ENCODE results near the gene APOLD1. TPM values are rescaled to one million over a fixed set of nuclear protein-coding genes. Genes with fewer than 3 reads are reported as not detected.
"Not testable (repeated sequence)": the region's sequence is repeated elsewhere in the genome, so short reads cannot be mapped to it uniquely, and the experiment has no call there.

The APOLD1 gene
- total RNA-seq, 2 experiments from 2014 or later = 22.5 to 25.8 TPM

GRCh38 chr12:12804011-12804410 is 18.6 kb downstream of the APOLD1 start:
- Histone ChIP-seq H3K9me2 (ENCODE audit: insufficient read depth, low read length) (no peaks in the 10 kb centered on the region), H4K20me1 (ENCODE audit: insufficient read depth, low read length) (no peaks in the 10 kb centered on the region), H2AFZ (ENCODE audit: low read length) (no peak overlapping the region), H3K4me1 (ENCODE audit: insufficient read depth, low read length, poor library complexity, severe bottlenecking) (peaks cover 19% of the 10 kb centered on the region), H3K79me2 (ENCODE audit: insufficient read depth, low read depth, low read length) (no peaks in the 10 kb centered on the region), H3K4me2 (ENCODE audit: low read length) (no peak overlapping the region), H3K4me3 (ENCODE audit: low read depth, low read length, poor library complexity, severe bottlenecking) (no peak overlapping the region), H3K27ac (ENCODE audit: low read depth, low read length, poor library complexity, severe bottlenecking) (no peak overlapping the region), H3K9me3 (ENCODE audit: low read length) (no peaks in the 10 kb centered on the region), H3K36me3 (ENCODE audit: insufficient read depth, low read length) (no peaks in the 10 kb centered on the region)
- POLR2A ChIA-PET = interaction anchor here (1.5 kb wide), 1 partner anchor 10 kb away, joined by 5 read pairs; no protein-coding TSS in a partner anchor
- intact Hi-C loops (cut with micrococcal nuclease; ENCODE audit: unreplicated experiment) = no loop called here
- CTCF ChIA-PET (ENCODE audit: unreplicated experiment) = no interaction called here
- no TSS peak for BruUV-seq (replicated peaks)
- no peak for DNase-seq (ENCODE audit: low spot score)
- TF ChIP-seq EZH2phosphoT487 (IDR thresholded peaks at IDR 0.05; ENCODE audit: borderline replicate concordance, low read depth, low read length) = no peak

GRCh38 chr12:12804432-12804886 is 19.0 kb downstream of the APOLD1 start:
- Histone ChIP-seq H2AFZ (ENCODE audit: low read length) (no peak overlapping the region), H3K4me3 (ENCODE audit: low read depth, low read length, poor library complexity, severe bottlenecking) (no peak overlapping the region), H3K36me3 (ENCODE audit: insufficient read depth, low read length) (no peaks in the 10 kb centered on the region), H3K9me2 (ENCODE audit: insufficient read depth, low read length) (no peaks in the 10 kb centered on the region), H3K27ac (ENCODE audit: low read depth, low read length, poor library complexity, severe bottlenecking) (no peak overlapping the region), H4K20me1 (ENCODE audit: insufficient read depth, low read length) (no peaks in the 10 kb centered on the region; the same call in 1 of the 2 replicates), H3K79me2 (ENCODE audit: insufficient read depth, low read depth, low read length) (no peaks in the 10 kb centered on the region), H3K9me3 (ENCODE audit: low read length) (no peaks in the 10 kb centered on the region), H3K4me2 (ENCODE audit: low read length) (no peak overlapping the region), H3K4me1 (ENCODE audit: insufficient read depth, low read length, poor library complexity, severe bottlenecking) (peaks cover 22% of the 10 kb centered on the region)
- intact Hi-C loops (cut with micrococcal nuclease; ENCODE audit: unreplicated experiment) = no loop called here
- BruUV-seq (replicated peaks) = no TSS peak
- ChIA-PET POLR2A (interaction anchor here (1.5 kb wide), 1 partner anchor 10 kb away, joined by 5 read pairs; no protein-coding TSS in a partner anchor), CTCF (ENCODE audit: unreplicated experiment) (no interaction called here)
- no peak for TF ChIP-seq EZH2phosphoT487 (IDR thresholded peaks at IDR 0.05; ENCODE audit: borderline replicate concordance, low read depth, low read length)
- TF ChIP-seq CTCF (conservative IDR thresholded peaks at IDR 0.05; ENCODE audit: low read length) = no peak
- DNase-seq (ENCODE audit: low spot score) = no peak

DNA sequence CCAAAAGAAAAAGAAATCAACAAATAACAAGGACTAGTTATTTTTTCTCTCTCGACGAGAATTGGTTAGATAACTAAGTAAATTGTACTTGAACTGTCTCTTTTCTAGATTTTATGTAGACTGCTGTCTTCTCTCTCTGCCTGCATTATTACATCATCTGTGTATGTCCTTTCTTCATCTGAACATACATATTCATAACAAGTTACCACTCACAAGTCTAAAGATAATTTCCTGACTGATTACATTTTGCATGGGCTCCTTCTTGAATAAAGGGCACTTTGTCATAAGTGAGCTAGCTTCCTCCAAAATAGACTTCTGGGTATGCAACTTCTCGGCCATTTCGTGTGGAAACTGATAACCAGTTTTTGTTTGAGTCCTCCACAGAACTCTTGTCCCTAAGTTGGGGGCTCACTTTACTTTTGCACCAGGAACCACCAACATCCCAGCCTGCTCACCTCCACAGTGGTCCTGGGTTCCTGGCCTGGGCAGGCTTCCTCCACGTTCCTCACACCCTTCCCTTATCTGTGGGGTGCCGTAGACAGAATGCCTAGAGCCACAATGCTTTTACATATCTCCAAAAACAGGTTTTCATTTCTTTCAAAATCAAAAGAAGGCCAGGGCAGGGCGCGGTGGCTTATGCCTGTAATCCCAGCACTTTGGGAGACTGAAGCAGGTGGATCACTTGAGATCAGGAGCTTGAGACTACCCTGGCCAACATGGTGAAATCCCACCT is 21.5 kb downstream of the APOLD1 start:
- H2AFZ ChIP-seq (ENCODE audit: low read length) = no peak overlapping the region
- H3K9me3 ChIP-seq (ENCODE audit: low read length) = no peaks in the 10 kb centered on the region
- TF ChIP-seq CTCF (conservative IDR thresholded peaks at IDR 0.05; ENCODE audit: low read length) (no peak), EZH2phosphoT487 (IDR thresholded peaks at IDR 0.05; ENCODE audit: borderline replicate concordance, low read depth, low read length) (no peak)
- H3K4me2 ChIP-seq (ENCODE audit: low read length) = no peak overlapping the region
- H3K79me2 ChIP-seq (ENCODE audit: insufficient read depth, low read depth, low read length) = no peaks in the 10 kb centered on the region
- BruUV-seq (replicated peaks) = no TSS peak
- H3K36me3 ChIP-seq (ENCODE audit: insufficient read depth, low read length) = no peaks in the 10 kb centered on the region
- peaks cover 22% of the 10 kb centered on the region for H3K4me1 ChIP-seq (ENCODE audit: insufficient read depth, low read length, poor library complexity, severe bottlenecking)
- no peaks in the 10 kb centered on the region; the same call in 1 of the 2 replicates for H4K20me1 ChIP-seq (ENCODE audit: insufficient read depth, low read length)
- no peak for DNase-seq (ENCODE audit: low spot score)
- no peak overlapping the region for H3K27ac ChIP-seq (ENCODE audit: low read depth, low read length, poor library complexity, severe bottlenecking)
- no peaks in the 10 kb centered on the region for H3K9me2 ChIP-seq (ENCODE audit: insufficient read depth, low read length)
- intact Hi-C loops (cut with micrococcal nuclease; ENCODE audit: unreplicated experiment) = no loop called here
- no peak overlapping the region for H3K4me3 ChIP-seq (ENCODE audit: low read depth, low read length, poor library complexity, severe bottlenecking)
- CTCF ChIA-PET (ENCODE audit: unreplicated experiment) = no interaction called here
- POLR2A ChIA-PET = interaction anchor here (0.6 to 1.0 kb wide), 4 partner anchors 9 to 633 kb away, joined by 3 to 4 read pairs (median 4); no protein-coding TSS in a partner anchor

- DNase-seq (ENCODE audit: low spot score); intact Hi-C loops (cut with micrococcal nuclease; ENCODE audit: unreplicated experiment); H3K9me3 ChIP-seq (ENCODE audit: low read length); H3K79me2 ChIP-seq (ENCODE audit: insufficient read depth, low read depth, low read length); BruUV-seq (replicated peaks); H3K36me3 ChIP-seq (ENCODE audit: insufficient read depth, low read length); H3K27ac ChIP-seq (ENCODE audit: low read depth, low read length, poor library complexity, severe bottlenecking); CTCF ChIA-PET (ENCODE audit: unreplicated experiment); H3K9me2 ChIP-seq (ENCODE audit: insufficient read depth, low read length); H4K20me1 ChIP-seq (ENCODE audit: insufficient read depth, low read length); H3K4me3 ChIP-seq (ENCODE audit: low read depth, low read length, poor library complexity, severe bottlenecking); H2AFZ ChIP-seq (ENCODE audit: low read length): not testable (repeated sequence)
- POLR2A ChIA-PET = interaction anchor here (0.6 to 1.0 kb wide), 4 partner anchors 8 to 632 kb away, joined by 3 to 4 read pairs (median 4); no protein-coding TSS in a partner anchor
- Histone ChIP-seq H3K4me1 (ENCODE audit: insufficient read depth, low read length, poor library complexity, severe bottlenecking) (peaks cover 22% of the 10 kb centered on the region), H3K4me2 (ENCODE audit: low read length) (peak overlapping the region; percentile 85; the same call in 1 of the 2 replicates)
Observed at GRCh38 chr12:12807517-12807903, 22.1 kb downstream of the APOLD1 start.
